SK-N-SH (cell line): ENCODE measurements around the gene RABGGTA.

Experiments used
- CHD2 ChIP-seq: fragments of 150-350 bp; IDR thresholded peaks from 2 replicates; pipeline ENCODE4 v1.6.1; 2018; ENCODE audit warnings: low read length; ENCODE audit not compliant: partially characterized antibody
- EP300 ChIP-seq, 2 experiments: IDR thresholded peaks; 2 replicates each; pipeline versions ENCODE4 v1.4.0 to v1.6.1; 2012; ENCODE audit warnings: borderline replicate concordance in 1 of 2, low read depth in 1 of 2, low read length in 1 of 2
- EZH2phosphoT487 ChIP-seq: fragments of 200-600 bp; sonication (generic); IDR thresholded peaks from 2 replicates; pipeline ENCODE4 v1.6.1; 2017; ENCODE audit warnings: low read depth, mixed run types, mild to moderate bottlenecking, antibody characterized with exemption, moderate library complexity, borderline replicate concordance
- GABPA ChIP-seq: IDR thresholded peaks from 2 replicates; pipeline ENCODE4 v1.4.0; 2012; ENCODE audit warnings: low read depth, mild to moderate bottlenecking
- NFIC ChIP-seq: IDR thresholded peaks from 2 replicates; pipeline ENCODE4 v1.4.0; 2012; ENCODE audit warnings: borderline replicate concordance
- POLR2AphosphoS5 ChIP-seq: IDR thresholded peaks from 2 replicates; pipeline ENCODE4 v1.6.1; 2012; ENCODE audit warnings: low read depth, low read length
- RAD21 ChIP-seq: IDR thresholded peaks from 2 replicates; pipeline ENCODE4 v1.6.1; 2012; ENCODE audit warnings: mild to moderate bottlenecking, low read length
- SIN3A ChIP-seq: IDR thresholded peaks from 2 replicates; pipeline ENCODE4 v1.6.1; 2012; ENCODE audit warnings: low read depth, mild to moderate bottlenecking, low read length, moderate library complexity, borderline replicate concordance
- TAF1 ChIP-seq: IDR thresholded peaks from 2 replicates; pipeline ENCODE4 v1.6.1; 2012; ENCODE audit warnings: low read depth, mild to moderate bottlenecking, low read length, moderate library complexity, borderline replicate concordance
- TF ChIP-seq, protein P1 (sequence below): fragments of 200-600 bp; sonication (generic); IDR thresholded peaks from 2 replicates; pipeline ENCODE4 v1.6.1; 2017; ENCODE audit warnings: antibody characterized with exemption, mild to moderate bottlenecking, moderate library complexity
- TF ChIP-seq, protein P2 (sequence below): fragments of 150-350 bp; IDR thresholded peaks from 2 replicates; pipeline ENCODE4 v1.6.1; 2017; ENCODE audit warnings: antibody characterized with exemption, low read length, low read depth, borderline replicate concordance
- TF ChIP-seq, protein P3 (sequence below): IDR thresholded peaks from 2 replicates; pipeline ENCODE4 v1.4.0; 2012; ENCODE audit warnings: low read depth

DNA sequence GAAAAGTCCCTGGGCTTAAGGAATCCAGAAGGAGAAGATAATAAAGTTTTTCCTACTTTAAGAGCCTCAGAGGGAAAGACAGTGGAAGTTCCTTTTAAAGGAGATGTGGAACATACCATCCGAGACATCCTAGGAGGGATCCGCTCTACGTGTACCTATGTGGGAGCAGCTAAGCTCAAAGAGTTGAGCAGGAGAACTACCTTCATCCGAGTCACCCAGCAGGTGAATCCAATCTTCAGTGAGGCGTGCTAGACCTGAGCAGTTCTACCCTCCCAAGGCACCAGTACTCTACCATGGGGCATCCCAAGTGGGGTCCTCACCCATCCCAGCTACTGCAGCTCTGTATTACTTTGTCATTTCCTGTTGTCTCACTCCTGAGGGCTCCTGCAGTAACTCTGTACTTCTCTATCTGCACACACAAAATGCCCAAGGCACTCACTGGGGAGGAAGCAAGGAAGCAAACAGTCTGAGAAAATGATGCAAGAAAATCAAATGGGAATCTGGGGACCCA lies 32.8 kb downstream of the RABGGTA start:
- TF ChIP-seq GABPA (no peak), CHD2 (no peak), EZH2phosphoT487 (no peak), SIN3A (no peak), EP300 (IDR thresholded peaks at IDR 0.05; ENCODE audit: borderline replicate concordance in 1 of 2, low read depth in 1 of 2, low read length in 1 of 2) (no peak), POLR2AphosphoS5 (no peak), TAF1 (no peak), NFIC (no peak), RAD21 (no peak)
- TF ChIP-seq, protein P1, sequence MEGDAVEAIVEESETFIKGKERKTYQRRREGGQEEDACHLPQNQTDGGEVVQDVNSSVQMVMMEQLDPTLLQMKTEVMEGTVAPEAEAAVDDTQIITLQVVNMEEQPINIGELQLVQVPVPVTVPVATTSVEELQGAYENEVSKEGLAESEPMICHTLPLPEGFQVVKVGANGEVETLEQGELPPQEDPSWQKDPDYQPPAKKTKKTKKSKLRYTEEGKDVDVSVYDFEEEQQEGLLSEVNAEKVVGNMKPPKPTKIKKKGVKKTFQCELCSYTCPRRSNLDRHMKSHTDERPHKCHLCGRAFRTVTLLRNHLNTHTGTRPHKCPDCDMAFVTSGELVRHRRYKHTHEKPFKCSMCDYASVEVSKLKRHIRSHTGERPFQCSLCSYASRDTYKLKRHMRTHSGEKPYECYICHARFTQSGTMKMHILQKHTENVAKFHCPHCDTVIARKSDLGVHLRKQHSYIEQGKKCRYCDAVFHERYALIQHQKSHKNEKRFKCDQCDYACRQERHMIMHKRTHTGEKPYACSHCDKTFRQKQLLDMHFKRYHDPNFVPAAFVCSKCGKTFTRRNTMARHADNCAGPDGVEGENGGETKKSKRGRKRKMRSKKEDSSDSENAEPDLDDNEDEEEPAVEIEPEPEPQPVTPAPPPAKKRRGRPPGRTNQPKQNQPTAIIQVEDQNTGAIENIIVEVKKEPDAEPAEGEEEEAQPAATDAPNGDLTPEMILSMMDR: no peak
- TF ChIP-seq, protein P2, sequence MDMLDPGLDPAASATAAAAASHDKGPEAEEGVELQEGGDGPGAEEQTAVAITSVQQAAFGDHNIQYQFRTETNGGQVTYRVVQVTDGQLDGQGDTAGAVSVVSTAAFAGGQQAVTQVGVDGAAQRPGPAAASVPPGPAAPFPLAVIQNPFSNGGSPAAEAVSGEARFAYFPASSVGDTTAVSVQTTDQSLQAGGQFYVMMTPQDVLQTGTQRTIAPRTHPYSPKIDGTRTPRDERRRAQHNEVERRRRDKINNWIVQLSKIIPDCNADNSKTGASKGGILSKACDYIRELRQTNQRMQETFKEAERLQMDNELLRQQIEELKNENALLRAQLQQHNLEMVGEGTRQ: no peak
- TF ChIP-seq, protein P3, sequence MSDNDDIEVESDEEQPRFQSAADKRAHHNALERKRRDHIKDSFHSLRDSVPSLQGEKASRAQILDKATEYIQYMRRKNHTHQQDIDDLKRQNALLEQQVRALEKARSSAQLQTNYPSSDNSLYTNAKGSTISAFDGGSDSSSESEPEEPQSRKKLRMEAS: no peak
